ENCODE data around the gene TRIM4.

- TF ChIP-seq EZH2 (optimal IDR thresholded peaks at IDR 0.05; ENCODE audit: low read depth, low read length) (no peak), EZH2phosphoT487 (IDR thresholded peaks at IDR 0.05; ENCODE audit: low read length) (no peak)
- TF ChIP-seq, protein P1, sequence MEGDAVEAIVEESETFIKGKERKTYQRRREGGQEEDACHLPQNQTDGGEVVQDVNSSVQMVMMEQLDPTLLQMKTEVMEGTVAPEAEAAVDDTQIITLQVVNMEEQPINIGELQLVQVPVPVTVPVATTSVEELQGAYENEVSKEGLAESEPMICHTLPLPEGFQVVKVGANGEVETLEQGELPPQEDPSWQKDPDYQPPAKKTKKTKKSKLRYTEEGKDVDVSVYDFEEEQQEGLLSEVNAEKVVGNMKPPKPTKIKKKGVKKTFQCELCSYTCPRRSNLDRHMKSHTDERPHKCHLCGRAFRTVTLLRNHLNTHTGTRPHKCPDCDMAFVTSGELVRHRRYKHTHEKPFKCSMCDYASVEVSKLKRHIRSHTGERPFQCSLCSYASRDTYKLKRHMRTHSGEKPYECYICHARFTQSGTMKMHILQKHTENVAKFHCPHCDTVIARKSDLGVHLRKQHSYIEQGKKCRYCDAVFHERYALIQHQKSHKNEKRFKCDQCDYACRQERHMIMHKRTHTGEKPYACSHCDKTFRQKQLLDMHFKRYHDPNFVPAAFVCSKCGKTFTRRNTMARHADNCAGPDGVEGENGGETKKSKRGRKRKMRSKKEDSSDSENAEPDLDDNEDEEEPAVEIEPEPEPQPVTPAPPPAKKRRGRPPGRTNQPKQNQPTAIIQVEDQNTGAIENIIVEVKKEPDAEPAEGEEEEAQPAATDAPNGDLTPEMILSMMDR (IDR thresholded peaks at IDR 0.05; ENCODE audit: low read length), result peak; percentile 29
Measured at GRCh38 chr7:99918959-99919813, at the start of gene TRIM4.

Measured in MM.1S (cell line).